OCI-LY7 (cell line): ENCODE results near the gene TPK1. TPM values are rescaled to one million over a fixed set of nuclear protein-coding genes. Genes with fewer than 3 reads are reported as not detected.

Source experiments
- BruUV-seq: library from RNA; stranded (reverse); fragments of 400-500 nt; replicated peaks from 2 replicates; lab custom pipeline; 2021; lab: Mats Ljungman, UMichigan
- CTCF ChIA-PET: fragments of 300-600 bp; sonication (Branson Sonifier 250); formaldehyde crosslinking; loops from one replicate; lab custom pipeline; 2022; ENCODE audit warnings: antibody characterized with exemption; ENCODE audit not compliant: unreplicated experiment; lab: Charles Lee
- POLR2A ChIA-PET: fragments of 300-600 bp; sonication (Branson Sonifier 250); formaldehyde crosslinking; loops from one replicate; lab custom pipeline; 2022; ENCODE audit warnings: antibody characterized with exemption; lab: Charles Lee
- DNase-seq: peaks from one replicate; pipeline ENCODE4 v3.0.0-alpha.2; 2015; ENCODE audit warnings: low spot score
- H2AFZ ChIP-seq: fragments of 200-600 bp; sonication (generic), shearing (Covaris generic); 2 replicates; pipeline ENCODE4 v1.6.1; 2014; ENCODE audit warnings: mild to moderate bottlenecking, antibody characterized with exemption, low read length, moderate library complexity
- H3K27ac ChIP-seq: fragments of 200-600 bp; sonication (generic); 2 replicates; pipeline ENCODE4 v1.5.1; 2014; ENCODE audit warnings: mixed run types, low read depth, mild to moderate bottlenecking, moderate library complexity, low read length, inconsistent platforms; ENCODE audit not compliant: poor library complexity, severe bottlenecking
- H3K36me3 ChIP-seq: fragments of 200-600 bp; sonication (generic); 2 replicates; pipeline ENCODE4 v1.6.1; 2014; ENCODE audit warnings: mild to moderate bottlenecking, antibody characterized with exemption, low read length, moderate library complexity, mixed read lengths; ENCODE audit not compliant: insufficient read depth
- H3K4me1 ChIP-seq: fragments of 200-600 bp; sonication (generic); 2 replicates; pipeline ENCODE4 v1.5.1; 2014; ENCODE audit warnings: mild to moderate bottlenecking, low read length; ENCODE audit not compliant: insufficient read depth, poor library complexity, severe bottlenecking
- H3K4me2 ChIP-seq: fragments of 200-600 bp; sonication (generic); 2 replicates; pipeline ENCODE4 v1.6.1; 2014; ENCODE audit warnings: mild to moderate bottlenecking, low read length
- H3K4me3 ChIP-seq: fragments of 200-600 bp; sonication (generic); 2 replicates; pipeline ENCODE4 v1.5.1; 2014; ENCODE audit warnings: mild to moderate bottlenecking, low read depth, low read length; ENCODE audit not compliant: poor library complexity, severe bottlenecking
- H3K79me2 ChIP-seq: fragments of 200-600 bp; sonication (generic); 2 replicates; pipeline ENCODE4 v1.6.1; 2016; ENCODE audit warnings: low read depth, mild to moderate bottlenecking, low read length, moderate library complexity, mixed read lengths; ENCODE audit not compliant: insufficient read depth
- H3K9me2 ChIP-seq: fragments of 200-600 bp; sonication (generic); 2 replicates; pipeline ENCODE4 v1.6.1; 2016; ENCODE audit warnings: mild to moderate bottlenecking, low read length, mixed read lengths; ENCODE audit not compliant: insufficient read depth
- H3K9me3 ChIP-seq: fragments of 200-600 bp; sonication (generic); 2 replicates; pipeline ENCODE4 v1.6.1; 2014; ENCODE audit warnings: mild to moderate bottlenecking, mixed run types, low read length, mixed read lengths
- H4K20me1 ChIP-seq: fragments of 200-600 bp; sonication (generic); 2 replicates; pipeline ENCODE4 v1.6.1; 2014; ENCODE audit warnings: mild to moderate bottlenecking, antibody characterized with exemption, low read length, moderate library complexity, mixed read lengths; ENCODE audit not compliant: insufficient read depth
- CTCF ChIP-seq: fragments of 200-600 bp; sonication (generic); conservative IDR thresholded peaks from 2 replicates; pipeline ENCODE4 v1.5.1; 2014; ENCODE audit warnings: mild to moderate bottlenecking, antibody characterized with exemption, low read length, moderate library complexity, mixed read lengths
- EZH2phosphoT487 ChIP-seq: fragments of 200-600 bp; sonication (generic); IDR thresholded peaks from 2 replicates; pipeline ENCODE4 v1.6.1; 2018; ENCODE audit warnings: low read depth, borderline replicate concordance, mild to moderate bottlenecking, mixed run types, antibody characterized with exemption, low read length, moderate library complexity, mixed read lengths
- intact Hi-C: fragments of 100-400 bp; cut with micrococcal nuclease; formaldehyde crosslinking; loops from one replicate; pipeline ENCODE4 v1.10.0; 2022; ENCODE audit not compliant: unreplicated experiment
- total RNA-seq, 2 experiments: library from RNA; depleted of rRNA in 1 of 2; stranded (reverse); fragments of >200 nt in 1 of 2; shearing (Covaris generic) in 1 of 2; gene quantifications; 2 replicates each; pipeline ENCODE4 v1.2.3, GENCODE V29; 2014 to 2022

The TPK1 gene
- total RNA-seq, 2 experiments from 2014 or later, result 6.7 to 12.5 TPM

DNA sequence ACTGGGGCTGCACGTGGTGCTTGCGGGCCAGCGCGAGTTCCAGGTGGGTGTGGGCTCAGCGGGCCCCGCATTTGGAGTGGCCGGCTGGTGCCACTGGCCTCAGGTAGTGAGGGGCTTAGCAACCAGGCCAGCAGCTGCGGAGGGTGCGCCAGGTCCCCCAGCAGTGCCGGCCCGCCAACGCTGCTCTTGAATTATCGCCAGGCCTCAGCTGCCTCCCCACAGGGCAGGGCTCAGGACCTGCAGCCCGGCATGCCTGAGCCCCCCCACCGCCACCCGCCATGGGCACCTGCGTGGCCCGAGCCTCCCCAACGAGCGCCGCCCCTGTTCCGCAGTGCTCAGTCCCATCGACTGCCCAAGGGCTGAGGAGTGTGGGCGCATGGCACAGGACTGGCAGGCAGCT is 185.4 kb downstream of the TPK1 start:
- Histone ChIP-seq H3K27ac (no peak overlapping the region), H4K20me1 (no peaks in the 10 kb centered on the region), H3K9me3 (no peaks in the 10 kb centered on the region), H3K4me3 (no peak overlapping the region), H3K36me3 (no peaks in the 10 kb centered on the region), H3K4me1 (no peaks in the 10 kb centered on the region), H3K4me2 (no peak overlapping the region), H3K79me2 (no peaks in the 10 kb centered on the region), H2AFZ (no peak overlapping the region), H3K9me2 (no peaks in the 10 kb centered on the region)
- BruUV-seq, result no TSS peak
- TF ChIP-seq EZH2phosphoT487 (no peak), CTCF (no peak)
- POLR2A ChIA-PET, result no interaction called here
- DNase-seq, result no peak
- intact Hi-C loops, result no loop called here
- CTCF ChIA-PET, result no interaction called here

DNA sequence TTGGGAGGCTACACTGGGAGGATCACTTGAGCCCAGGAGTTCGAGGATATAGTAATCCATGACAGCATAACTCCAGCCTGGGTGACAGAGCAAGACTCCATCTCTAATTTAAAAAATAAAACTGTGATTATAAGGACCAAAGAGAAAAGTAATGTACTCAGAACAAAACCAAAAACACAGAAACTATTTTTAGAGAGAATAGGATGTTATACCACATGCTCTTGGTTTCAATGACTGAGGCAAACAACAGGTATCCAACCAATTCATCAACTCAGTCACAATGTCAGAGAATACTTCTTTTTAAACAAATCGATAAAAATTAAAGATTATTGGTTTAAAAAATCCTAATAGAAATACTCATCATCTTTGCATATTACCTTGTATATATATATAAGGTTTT is 186.7 kb downstream of the TPK1 start:
- intact Hi-C loops, result no loop called here
- no peak for DNase-seq
- no peaks in the 10 kb centered on the region for H3K9me3 ChIP-seq
- ChIA-PET POLR2A (no interaction called here), CTCF (no interaction called here)
- H3K36me3 ChIP-seq, result no peaks in the 10 kb centered on the region
- H2AFZ ChIP-seq, result no peak overlapping the region
- no peak overlapping the region for H3K4me2 ChIP-seq
- BruUV-seq, result no TSS peak
- H3K9me2 ChIP-seq, result no peaks in the 10 kb centered on the region
- no peaks in the 10 kb centered on the region for H3K79me2 ChIP-seq
- TF ChIP-seq EZH2phosphoT487 (no peak), CTCF (no peak)
- no peaks in the 10 kb centered on the region for H3K4me1 ChIP-seq
- H4K20me1 ChIP-seq, result no peaks in the 10 kb centered on the region
- no peak overlapping the region for H3K27ac ChIP-seq
- no peak overlapping the region for H3K4me3 ChIP-seq

GRCh38 chr7:144641389-144642044 is 194.3 kb downstream of the TPK1 start:
- no peaks in the 10 kb centered on the region for H4K20me1 ChIP-seq
- no peak for DNase-seq
- H3K79me2 ChIP-seq, result no peaks in the 10 kb centered on the region
- H3K9me2 ChIP-seq, result no peaks in the 10 kb centered on the region
- no peaks in the 10 kb centered on the region for H3K36me3 ChIP-seq
- CTCF ChIA-PET, result no interaction called here
- H3K9me3 ChIP-seq, result no peaks in the 10 kb centered on the region
- POLR2A ChIA-PET, result no interaction called here
- no peak overlapping the region for H3K27ac ChIP-seq
- no TSS peak for BruUV-seq
- no peak overlapping the region for H3K4me3 ChIP-seq
- no peak overlapping the region for H2AFZ ChIP-seq
- H3K4me2 ChIP-seq, result no peak overlapping the region
- intact Hi-C loops, result no loop called here
- TF ChIP-seq EZH2phosphoT487, result no peak
- no peak for TF ChIP-seq CTCF
- H3K4me1 ChIP-seq, result no peaks in the 10 kb centered on the region
